GM21447 (cell line): ENCODE results near the gene CYP19A1.
"Not testable (repeated sequence)": the region's sequence is repeated elsewhere in the genome, so short reads cannot be mapped to it uniquely, and the experiment has no call there.

Experiments used
- ATAC-seq: cut with Tn5 transposase; IDR thresholded peaks from one replicate; pipeline ENCODE4 v1.9.1; 2021; ENCODE audit not compliant: unreplicated experiment

CYP19A1 gene

DNA sequence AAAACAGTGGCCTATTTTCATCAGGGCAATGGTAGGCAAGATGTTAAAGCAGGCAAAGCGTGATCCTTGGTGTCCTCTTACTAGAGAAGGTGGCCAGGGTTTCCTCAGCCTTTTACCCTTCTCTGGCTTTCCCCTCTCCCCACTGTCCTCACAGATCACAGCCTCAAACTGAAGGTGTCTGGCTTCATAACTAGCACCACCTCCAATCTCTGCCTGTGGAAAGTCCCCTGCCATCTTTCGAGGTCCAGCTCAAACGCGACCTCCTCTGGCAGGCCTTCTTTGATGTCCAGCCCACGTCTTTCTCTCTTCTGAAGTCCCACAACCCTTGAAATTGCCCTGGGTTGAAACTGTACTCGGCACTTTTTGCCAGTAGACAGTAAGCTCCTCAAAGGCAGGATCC, 35.9 kb downstream of the CYP19A1 start:
- no peak for ATAC-seq

DNA sequence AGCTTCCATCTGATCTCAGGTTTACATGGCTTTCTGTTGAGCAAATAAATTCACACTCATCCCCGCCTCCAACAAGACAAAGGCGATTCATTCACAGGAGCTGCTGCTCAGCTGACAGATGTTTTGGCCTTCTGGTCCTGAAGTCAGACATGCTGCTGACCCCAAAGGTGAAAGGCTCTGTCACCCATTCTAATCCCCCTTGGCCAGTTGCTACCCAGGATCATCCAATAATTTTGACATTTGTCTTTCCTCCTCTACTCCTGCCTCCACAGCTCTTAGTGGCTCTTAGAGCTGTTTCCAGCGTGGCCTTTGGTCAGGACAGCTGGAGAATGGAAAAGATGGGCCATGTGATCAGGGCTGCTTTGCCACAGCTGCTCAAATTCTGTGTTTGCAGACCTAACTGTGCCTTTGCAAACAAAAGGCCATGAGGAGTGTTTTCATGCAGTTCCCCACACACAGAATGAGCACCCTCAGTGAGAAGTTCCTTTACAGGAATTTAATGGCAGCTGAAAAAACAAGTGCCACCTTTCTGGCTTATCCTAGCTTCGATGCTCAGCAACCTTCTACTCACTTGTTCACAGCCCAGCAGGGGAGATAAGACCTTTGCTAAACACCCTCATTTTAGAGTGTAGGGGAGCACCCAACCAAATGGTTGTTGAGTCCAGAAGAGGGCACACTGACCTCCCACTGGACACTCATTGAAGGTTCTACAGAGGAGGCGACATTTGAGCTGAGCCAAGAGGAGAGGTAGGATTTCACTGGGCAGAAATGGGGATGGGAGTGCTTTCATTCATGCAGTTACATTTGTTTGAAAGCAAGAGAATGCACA, 39.0 kb downstream of the CYP19A1 start:
- no peak for ATAC-seq

DNA sequence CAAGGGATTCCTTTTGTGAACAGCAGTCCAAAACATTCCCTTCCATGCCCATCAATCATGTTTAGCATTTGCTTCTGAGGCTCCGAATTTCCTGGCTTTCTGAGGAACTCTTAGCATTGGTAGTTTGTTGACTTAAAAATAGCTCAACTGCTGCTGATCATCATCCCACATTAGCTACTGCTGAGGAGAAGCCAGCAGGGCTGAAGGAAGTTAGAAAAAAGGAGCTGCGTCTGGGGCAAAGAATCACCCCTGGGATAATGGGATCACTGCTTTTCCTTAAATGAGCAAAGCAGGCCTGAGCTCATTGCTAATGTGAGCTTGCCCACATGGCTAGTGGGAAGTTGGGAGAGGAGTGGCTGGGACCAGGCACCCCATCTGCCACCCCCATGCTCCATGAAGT, 39.8 kb downstream of the CYP19A1 start:
- ATAC-seq, result no peak

DNA sequence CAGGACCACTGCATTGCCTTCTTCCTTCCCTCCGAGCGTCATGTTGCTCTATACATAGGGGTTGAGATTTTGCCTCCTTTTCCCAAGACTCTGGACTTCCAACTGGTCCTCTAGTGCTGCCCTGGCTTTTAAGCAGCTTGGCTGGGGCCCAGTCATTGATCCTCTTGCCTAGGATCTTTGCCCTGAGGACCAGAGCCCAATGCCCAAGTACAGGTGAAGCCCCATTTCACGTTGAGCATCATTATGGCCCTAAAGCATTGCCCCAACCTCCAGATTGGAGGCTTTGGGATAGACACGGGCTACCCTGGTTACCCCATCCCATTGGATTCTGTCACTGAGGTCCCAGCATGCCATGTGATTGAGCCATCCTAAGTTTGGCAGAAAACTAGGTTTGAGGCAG, 47.7 kb downstream of the CYP19A1 start:
- ATAC-seq, result no peak

DNA sequence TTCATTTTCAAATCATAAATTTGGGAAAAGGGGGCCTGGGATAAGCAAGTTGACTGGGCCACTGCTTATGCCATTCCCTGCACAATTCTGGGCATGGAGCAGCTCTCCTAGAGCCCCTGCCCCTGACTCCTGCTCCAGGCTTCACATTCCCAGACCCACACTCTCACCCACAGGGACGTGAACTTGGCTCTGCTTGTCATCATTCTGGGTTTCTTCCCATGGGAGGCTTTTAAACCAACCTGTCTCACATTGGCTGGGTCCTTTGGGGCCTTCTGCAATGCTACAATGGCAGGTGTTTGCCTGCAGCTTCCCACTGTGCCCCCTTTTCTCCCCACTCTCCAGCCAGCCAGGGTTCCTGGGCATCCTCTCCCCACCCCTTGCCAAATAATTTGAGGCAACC, 49.1 kb downstream of the CYP19A1 start:
- ATAC-seq, result no peak

DNA sequence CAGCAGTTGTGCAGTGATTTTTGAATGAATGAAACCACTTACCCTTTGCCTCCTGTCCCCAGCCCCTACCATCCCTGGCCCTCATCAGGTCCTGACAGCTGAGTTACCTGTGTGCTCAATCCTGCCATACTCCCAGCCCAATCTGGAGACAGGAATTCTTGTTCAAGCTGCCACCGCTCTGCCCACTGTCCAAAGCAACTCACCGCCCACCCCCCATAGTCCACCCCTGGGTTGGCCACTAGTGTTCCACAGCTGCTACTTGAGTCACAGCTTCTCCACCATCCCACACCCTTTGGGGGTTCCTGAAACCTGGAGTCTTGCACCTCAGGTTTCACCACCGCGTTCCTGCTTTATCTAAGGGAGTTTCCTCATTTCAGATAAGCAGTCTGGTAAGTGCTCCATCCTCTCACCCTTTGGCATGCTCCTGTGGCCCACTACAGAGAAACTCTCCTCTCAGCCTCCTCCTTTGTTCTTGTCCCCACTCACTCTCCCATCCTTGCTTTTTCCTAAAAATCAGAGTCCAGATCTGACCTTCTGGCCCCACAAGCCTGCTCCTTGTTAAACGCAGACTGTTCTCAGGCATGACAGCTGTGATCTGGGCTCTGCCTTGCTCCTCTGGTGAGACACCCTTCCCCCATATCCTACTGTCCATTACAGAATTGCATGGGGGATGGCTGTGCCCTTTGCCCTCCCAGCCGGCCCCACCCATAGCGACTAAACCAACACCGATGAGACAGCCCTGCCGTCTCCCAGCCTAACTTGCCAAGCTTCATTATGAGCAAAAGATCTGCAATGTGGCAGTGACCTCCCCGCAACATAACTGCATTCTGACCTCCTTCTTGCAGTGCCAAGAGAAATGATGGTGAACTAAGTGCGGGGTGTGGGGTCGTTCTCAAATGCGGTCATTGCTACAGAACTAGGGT, 50.0 kb downstream of the CYP19A1 start:
- no peak for ATAC-seq

DNA sequence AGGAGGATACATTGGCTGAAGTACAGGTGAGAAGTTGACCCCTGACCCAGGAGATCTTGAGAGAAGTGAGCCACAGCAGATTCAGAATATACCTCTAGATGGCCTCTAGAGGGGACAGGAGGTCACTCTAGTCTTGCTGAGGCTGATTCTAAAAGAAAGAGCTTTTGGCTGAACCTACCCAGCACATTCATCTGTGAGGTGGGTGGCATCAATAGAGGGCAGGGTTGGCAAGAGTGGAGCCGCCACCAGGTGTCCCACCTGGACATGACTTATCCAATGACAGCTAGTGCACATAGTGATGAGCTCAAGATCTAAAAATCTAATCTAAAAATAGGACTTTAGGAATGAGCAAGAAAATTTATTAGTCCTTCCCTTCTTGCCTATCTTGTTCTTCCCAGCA, 51.6 kb downstream of the CYP19A1 start:
- ATAC-seq, result no peak

DNA sequence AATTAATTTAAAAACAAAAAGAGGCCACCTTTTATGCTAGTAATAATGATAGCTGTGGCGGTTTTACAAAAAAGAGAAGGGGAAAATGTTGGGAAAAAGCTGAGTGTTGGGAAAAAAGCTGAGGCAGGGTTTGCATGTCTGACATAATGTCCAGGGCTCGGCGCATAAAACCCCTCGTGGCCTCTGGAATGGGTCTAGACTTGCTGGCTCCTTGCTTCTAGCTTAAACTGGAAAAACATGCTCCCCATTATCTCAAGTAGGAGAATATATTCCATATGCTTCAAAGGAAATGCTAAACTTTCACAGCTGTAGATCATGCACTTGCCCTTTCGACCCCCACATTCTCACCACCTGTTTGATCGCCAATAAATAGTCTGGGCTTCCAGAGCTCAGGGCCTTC, 53.0 kb downstream of the CYP19A1 start:
- ATAC-seq, result no peak

DNA sequence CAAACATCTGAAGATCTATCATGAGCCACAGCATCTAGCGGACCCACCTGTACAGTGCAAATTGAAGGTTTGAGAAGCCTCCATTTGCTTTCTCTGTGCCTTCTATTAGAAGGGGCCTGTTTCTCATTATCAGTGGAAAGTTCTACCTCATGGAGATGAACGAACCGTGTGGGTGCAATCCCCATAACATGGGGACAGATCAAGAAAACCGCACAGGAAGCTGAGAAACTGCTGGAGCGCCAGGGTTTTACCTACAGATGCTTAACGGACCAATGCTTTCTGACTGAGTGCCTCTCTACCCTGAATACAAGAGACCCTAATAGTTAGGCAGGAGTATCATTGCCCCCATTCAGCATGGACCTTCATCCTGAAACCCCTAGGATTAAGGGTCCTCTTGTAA, 53.5 kb downstream of the CYP19A1 start:
- no peak for ATAC-seq

DNA sequence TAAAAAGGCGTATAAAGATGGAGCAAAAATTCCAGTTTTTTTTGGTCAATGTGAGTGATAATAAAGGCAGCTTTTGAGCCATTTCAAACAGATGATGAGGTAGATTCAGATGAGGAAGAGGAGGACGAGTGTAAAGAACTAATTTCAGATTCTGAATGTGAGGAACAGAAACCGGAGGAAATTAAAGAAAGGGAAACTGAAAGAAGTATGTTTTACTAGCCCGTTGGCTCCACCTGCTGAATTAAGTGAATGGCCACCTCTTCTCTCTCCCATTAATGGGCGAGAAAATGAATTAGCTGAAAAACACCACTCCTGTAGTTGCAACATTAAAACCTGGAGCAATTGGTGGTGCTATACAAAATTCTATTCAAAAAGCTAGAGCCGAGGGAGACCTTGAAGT, 55.4 kb downstream of the CYP19A1 start:
- no peak for ATAC-seq

DNA sequence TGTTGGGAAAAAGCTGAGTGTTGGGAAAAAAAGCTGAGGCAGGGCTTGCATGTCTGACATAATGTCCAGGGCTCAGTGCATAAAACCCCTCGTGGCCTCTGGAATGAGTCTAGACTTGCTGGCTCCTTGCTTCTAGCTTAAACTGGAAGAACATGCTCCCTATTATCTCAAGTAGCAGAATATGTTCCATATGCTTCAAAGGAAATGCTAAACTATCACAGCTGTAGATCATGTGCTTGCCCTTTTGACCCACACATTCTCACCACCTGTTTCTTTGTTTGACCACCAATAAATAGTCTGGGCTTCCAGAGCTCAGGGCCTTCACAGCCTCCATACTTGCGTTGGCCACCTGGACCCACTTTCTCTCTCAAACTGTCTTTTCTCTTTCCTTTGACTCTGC, 56.2 kb downstream of the CYP19A1 start:
- not testable (repeated sequence) for ATAC-seq

DNA sequence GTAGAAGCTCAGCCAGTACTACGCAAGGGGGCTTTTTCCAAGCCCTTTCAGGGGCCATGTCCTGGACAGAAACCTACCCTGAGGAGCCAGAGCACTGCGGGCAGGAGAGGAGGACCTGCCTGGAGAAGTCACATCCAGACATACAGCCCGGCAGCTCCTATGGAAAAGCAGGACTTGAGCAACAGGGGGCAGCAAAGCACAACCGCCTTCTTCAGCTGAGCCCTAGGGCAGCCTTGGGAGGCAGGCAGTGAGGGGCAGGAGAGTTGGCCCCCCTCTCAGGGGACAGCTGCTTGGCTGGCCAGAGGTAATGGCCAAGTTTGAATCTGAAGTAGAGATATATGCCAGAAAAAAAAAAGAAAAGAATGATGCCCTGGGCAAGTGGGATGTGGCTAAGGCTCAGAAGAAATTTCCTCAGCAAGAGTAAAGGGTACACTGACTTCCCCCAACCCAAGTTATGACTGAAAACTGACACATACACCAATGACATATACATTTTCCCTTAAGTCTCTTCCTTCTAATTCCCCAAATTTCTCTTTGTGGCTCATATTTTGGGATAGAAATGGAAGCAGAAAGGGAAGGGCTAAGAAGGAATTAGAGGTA, 56.9 kb downstream of the CYP19A1 start:
- no peak for ATAC-seq

DNA sequence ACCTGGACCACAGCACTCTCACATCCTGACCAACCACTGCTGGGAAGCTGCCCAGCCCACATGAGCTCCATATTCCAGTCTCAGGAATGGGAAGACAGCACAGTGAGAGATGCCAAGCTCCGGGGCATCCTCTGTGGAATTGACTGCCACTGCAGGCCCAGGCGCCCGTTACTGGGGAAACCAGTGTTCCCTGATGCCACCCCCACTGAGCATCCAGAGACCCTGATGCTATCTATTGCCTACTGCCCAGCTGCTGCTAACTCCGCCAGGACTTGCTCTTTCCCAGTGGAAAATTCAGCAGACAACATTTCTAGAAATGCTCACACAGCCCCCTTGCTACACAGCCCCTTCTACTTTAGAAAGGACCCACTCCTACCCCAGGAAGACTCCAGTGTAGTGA, 57.6 kb downstream of the CYP19A1 start:
- ATAC-seq, result no peak

DNA sequence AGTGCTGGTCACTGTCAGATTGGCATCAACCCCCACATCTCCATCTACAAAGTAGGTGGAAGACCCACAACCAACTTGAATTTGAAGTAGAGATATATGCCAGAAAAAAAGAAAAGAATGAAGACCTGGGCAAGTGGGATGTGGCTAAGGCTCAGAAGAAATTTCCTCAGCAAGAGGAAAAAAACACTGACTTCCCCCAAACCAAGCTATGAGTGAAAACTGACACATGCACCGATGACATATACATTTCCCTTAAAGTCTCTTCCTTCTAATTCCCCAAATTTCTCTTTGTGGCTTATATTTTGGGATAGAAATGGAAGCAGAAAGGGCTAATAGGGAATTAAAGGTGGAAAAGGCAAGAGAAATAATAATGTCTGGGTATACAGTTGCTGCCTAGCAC, 59.0 kb downstream of the CYP19A1 start:
- ATAC-seq, result no peak

DNA sequence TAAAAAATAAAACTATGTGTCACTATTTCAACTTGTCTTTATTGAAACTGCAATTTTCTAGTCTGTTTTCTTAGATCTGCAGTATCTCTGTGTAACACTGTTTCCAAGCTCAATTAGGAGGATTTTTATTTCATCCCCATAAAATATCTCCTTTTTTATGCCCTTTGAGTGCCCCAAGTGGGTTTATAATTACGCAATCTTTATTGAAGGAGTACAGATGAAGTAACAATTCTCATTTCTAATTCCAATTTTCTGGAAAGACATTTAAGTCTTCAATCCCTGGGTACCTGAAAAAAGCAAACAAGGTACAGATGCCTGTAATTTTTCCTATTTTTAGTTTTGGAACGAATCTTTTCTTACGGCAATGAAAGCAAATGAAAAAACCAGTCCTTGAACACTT, 61.3 kb downstream of the CYP19A1 start:
- no peak for ATAC-seq

DNA sequence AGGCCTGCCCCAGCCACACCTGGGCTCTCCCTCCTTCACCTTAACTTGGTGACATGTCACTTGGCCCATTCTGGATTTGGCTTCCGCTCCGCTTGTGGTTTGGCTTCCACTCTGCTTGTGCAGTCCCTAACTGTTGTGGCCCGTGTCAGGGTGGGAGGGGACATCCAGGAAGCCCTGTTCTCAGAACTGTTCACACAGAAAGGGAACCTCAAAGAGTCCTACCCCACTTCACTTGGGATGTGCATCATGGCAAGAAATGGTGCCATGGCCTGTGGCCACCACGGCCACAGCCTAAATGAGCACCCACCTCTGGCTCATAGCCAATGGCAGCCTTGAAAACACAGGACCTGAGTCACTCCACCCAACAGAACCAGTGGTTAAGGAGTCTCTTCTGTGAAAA, 63.4 kb downstream of the CYP19A1 start:
- no peak for ATAC-seq

DNA sequence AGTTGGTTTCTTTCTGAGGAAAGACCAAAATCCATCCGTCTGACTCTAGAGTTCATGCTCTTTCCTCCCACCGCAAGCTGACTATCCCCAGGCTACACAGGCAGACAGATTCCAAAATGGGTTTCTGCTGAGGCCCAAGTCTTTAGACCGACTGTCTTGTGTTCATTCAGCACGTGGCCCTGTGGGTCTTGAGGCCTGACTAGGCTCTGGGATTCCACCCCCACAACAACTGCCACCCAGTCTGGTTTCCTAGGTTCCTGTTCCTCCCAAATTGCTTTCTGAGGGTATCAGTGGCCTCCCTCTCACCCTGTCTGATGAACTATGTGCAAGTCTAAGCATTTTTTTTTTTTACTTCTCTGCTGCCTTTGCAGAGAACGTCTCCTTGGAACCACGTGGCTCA, 67.7 kb downstream of the CYP19A1 start:
- ATAC-seq, result no peak

DNA sequence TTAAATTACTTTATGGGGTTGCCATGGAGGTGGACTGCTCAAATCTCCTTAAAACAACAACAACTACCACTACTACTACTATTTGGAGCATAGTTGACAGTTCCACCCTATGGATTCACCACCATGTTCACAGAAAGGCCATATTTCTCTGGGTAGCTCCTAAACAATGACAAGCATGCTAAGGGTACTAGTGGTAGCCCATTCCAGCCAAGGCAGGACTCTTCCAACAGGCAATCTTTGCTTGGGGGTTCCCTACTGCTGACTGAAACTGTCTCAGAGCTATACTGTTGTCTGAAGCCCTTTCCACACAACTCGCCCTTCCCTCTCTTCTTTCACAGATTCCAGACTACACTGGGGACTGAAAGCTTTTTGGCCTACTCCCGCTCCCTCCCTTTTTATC, 68.9 kb downstream of the CYP19A1 start:
- ATAC-seq, result no peak

DNA sequence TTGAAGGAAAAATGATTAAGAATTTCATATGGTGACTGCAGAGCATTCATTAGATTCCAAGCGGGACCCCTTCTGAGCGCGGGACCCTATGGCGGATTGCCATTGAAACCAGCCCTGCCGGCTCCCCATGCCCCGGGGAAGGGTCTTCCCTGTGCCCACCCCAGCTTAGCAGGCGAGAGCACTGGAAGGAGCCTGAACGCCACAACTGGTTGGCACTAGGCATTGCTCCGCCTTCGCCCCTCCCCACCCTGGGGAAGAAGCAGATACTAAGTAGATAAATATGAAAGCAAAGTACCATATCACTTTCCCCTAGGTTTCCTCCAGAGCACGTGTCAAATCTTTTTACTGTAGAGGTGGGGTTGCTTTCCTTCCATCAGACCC, 70.7 kb downstream of the CYP19A1 start:
- no peak for ATAC-seq

DNA sequence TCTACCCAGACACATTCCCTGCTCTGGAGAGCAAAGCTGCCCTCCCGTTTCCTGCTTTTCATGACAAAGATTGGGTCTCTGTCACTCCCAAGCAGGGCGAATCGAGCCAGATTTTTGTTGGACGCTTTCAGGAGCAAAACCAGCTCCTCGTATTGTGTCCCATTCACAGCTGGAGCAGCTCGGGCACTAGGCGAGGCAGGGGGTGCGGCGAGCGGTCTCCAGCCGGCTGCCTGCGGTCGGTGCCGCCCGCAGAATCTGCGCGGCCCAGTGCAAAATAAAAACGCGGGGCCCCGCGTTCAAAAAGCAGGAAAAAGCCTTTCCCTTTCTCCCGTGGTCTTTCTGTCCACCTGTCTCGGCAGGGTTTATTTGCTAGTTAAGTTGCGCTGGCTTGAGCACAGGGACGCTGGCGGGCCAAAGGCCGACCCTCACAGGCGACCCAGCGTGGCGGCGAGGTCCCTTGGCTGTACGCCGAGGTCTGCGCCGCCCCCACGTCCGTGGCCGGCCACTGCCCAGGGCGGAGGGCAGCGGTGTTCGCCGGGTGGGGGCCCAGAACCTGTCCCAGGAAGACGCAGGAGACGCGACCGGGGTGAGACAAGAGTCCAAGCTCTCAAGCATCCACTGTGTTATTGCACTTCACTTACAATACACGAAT, 71.2 kb downstream of the CYP19A1 start:
- ATAC-seq, result no peak

DNA sequence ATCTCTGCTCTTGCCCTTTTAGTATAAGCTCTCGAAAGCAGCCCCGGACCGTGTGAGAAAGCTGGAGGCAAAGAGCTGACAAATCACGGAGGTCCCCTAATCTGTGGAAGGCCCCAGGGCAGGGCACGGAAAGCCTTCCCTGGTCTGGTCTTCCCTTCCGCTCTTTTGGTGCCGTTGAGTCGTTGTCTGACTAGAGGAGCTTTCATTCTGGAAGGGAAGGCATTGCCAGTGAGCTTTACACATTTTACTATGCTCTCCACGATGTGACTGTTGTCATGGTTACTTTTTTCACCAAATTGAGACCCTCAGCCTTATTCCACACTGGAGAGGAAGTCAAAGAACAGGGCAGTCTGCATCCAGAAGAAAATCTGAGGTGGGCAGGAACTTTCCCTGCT, 71.7 kb downstream of the CYP19A1 start:
- ATAC-seq, result no peak
